A673 (cell line): ENCODE measurements around the gene LAP3.

Experiments used
- CTCF ChIP-seq: fragments of 300-800, 200-600 bp; sonication (generic); conservative IDR thresholded peaks from 2 replicates; pipeline ENCODE4 v1.5.1; 2017; ENCODE audit warnings: low read depth, mild to moderate bottlenecking, antibody characterized with exemption, low read length, moderate library complexity, mixed read lengths
- EZH2 ChIP-seq: fragments of 200-600 bp; sonication (generic); IDR thresholded peaks from 2 replicates; pipeline ENCODE4 v1.6.1; 2017; ENCODE audit warnings: borderline replicate concordance, low read depth, mild to moderate bottlenecking, mixed read lengths, antibody characterized with exemption, low read length; ENCODE audit not compliant: poor library complexity, severe bottlenecking

DNA sequence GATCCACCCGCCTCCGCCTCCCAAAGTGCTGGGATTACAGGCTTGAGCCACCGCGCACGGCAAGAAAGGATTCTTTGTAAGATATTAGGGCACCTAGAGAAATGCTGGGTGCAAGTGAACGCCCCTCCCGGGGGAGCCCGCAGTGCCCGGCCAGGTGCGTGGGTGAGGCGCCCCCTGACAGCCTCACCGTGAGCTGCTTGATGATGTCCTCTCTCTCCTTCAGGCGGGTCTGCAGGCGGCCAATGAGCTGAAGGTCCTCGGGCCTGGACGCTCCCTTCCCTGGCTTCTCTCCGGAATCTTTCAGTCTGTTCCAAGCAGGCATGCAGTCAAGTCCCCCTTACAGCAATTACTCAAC is 59.3 kb downstream of the LAP3 start:
- no peak for TF ChIP-seq CTCF
- TF ChIP-seq EZH2, result no peak
